Ascending aorta (tissue), 2 donors: ENCODE results near the gene EHBP1L1. TPM values are rescaled to one million over a fixed set of nuclear protein-coding genes. Genes with fewer than 3 reads are reported as not detected.

ENCODE experiments used
- DNase-seq, 2 donors: peaks; one replicate each; pipeline ENCODE4 v3.0.0-alpha.2; 2019; ENCODE audit warnings: low spot score in 2 of 2
- H3K27ac ChIP-seq, 2 donors: fragments of 200-600 bp; sonication (generic); one replicate each; pipeline ENCODE4 v1.5.1; 2016 to 2017; ENCODE audit warnings: mild to moderate bottlenecking in 1 of 2
- H3K27me3 ChIP-seq: fragments of 200-600 bp; sonication (generic); one replicate; pipeline ENCODE4 v1.5.1; 2017
- H3K36me3 ChIP-seq, 2 donors: fragments of 200-600 bp; sonication (generic); one replicate each; pipeline ENCODE4 v1.5.1; 2016
- H3K4me1 ChIP-seq, 2 donors: fragments of 200-600 bp; sonication (generic); one replicate each; pipeline ENCODE4 v1.5.1; 2016 to 2017; ENCODE audit warnings: mild to moderate bottlenecking in 1 of 2
- H3K4me3 ChIP-seq, 2 donors: fragments of 200-600 bp; sonication (generic); one replicate each; pipeline ENCODE4 v1.5.1; 2016 to 2017; ENCODE audit warnings: mild to moderate bottlenecking in 1 of 2
- H3K9me3 ChIP-seq, 2 donors: fragments of 200-600 bp; sonication (generic); one replicate each; pipeline ENCODE4 v1.5.1; 2016
- CTCF ChIP-seq, 3 experiments: fragments of 200-600 bp in 2 of 3; fragments of 450-650 bp in 1 of 3; sonication (generic) in 2 of 3; IDR thresholded peaks; one replicate each; pipeline ENCODE4 v1.5.1; 2016 to 2019; ENCODE audit warnings: antibody characterized with exemption in 3 of 3, mild to moderate bottlenecking in 1 of 3, moderate library complexity in 1 of 3
- intact Hi-C: fragments of 100-400 bp; cut with DNase I; formaldehyde crosslinking; loops from one replicate; pipeline ENCODE4 v1.15.1; 2023
- total RNA-seq: library from RNA; depleted of rRNA; stranded (reverse); fragments of >200 nt; gene quantifications from one replicate; pipeline ENCODE4 v1.1.0, GENCODE V29; 2016

The EHBP1L1 gene
- 418 TPM for total RNA-seq

- peak within 1 kb of the TSS; percentile 96 to 99 for H3K27ac ChIP-seq
- DNase-seq, result peak in 1 of 2 donors; percentile 89
- intact Hi-C loops, result loop anchor here (2.0 kb wide), 2 partner anchors 31 to 157 kb away; no protein-coding TSS in a partner anchor
- no peaks in the 10 kb centered on the region for H3K27me3 ChIP-seq
- H3K4me3 ChIP-seq, result peak within 1 kb of the TSS; percentile 95 to 98
- peaks cover 28 to 44% of the 10 kb centered on the region in 2 donors for H3K4me1 ChIP-seq
- H3K9me3 ChIP-seq, result no peaks in the 10 kb centered on the region
- peaks cover 24 to 27% of the 10 kb centered on the region in 2 donors for H3K36me3 ChIP-seq
- no peak for TF ChIP-seq CTCF (IDR thresholded peaks at IDR 0.05)
These were observed at the start of gene EHBP1L1 for GRCh38 chr11:65575568-65576231. Gene EHBP1L1, plus strand, starts transcription at chr11:65576053. Its CDS starts 250 bp downstream, at chr11:65576303.

- no peak for TF ChIP-seq CTCF (IDR thresholded peaks at IDR 0.05)
- H3K36me3 ChIP-seq, result peaks cover 50 to 51% of the 10 kb centered on the region in 2 donors
- intact Hi-C loops, result loop anchor here (5.0 kb wide), 1 partner anchor 86 kb away; the partner anchor contains the start of gene MAP3K11
- H3K27ac ChIP-seq, result peak overlapping the region in 1 of 2 donors; percentile 21
- peaks cover 16 to 18% of the 10 kb centered on the region in 2 donors for H3K4me1 ChIP-seq
- H3K9me3 ChIP-seq, result no peaks in the 10 kb centered on the region
- no peak for DNase-seq
- H3K27me3 ChIP-seq, result no peaks in the 10 kb centered on the region
- H3K4me3 ChIP-seq, result peak overlapping the region in 1 of 2 donors; percentile 90
These were observed 49.1 kb upstream of the EHBP1L1 start for GRCh38 chr11:65526744-65527143.

GRCh38 chr11:65528819-65529350, 47.0 kb upstream of the EHBP1L1 start:
- no peak for DNase-seq
- no peaks in the 10 kb centered on the region for H3K27me3 ChIP-seq
- peaks cover 67 to 70% of the 10 kb centered on the region in 2 donors for H3K36me3 ChIP-seq
- intact Hi-C loops, result loop anchor here (5.0 kb wide), 1 partner anchor 83 kb away; the partner anchor contains the start of gene MAP3K11
- no peak overlapping the region for H3K27ac ChIP-seq
- no peaks in the 10 kb centered on the region for H3K9me3 ChIP-seq
- no peak for TF ChIP-seq CTCF (IDR thresholded peaks at IDR 0.05)
- peaks cover 16 to 18% of the 10 kb centered on the region in 2 donors for H3K4me1 ChIP-seq
- no peak overlapping the region for H3K4me3 ChIP-seq

- no peaks in the 10 kb centered on the region for H3K27me3 ChIP-seq
- H3K27ac ChIP-seq, result no peak overlapping the region
- peaks cover 67 to 70% of the 10 kb centered on the region in 2 donors for H3K36me3 ChIP-seq
- intact Hi-C loops, result loop anchor here (5.0 kb wide), 1 partner anchor 83 kb away; the partner anchor contains the start of gene MAP3K11
- TF ChIP-seq CTCF (IDR thresholded peaks at IDR 0.05), result no peak
- H3K4me3 ChIP-seq, result no peak overlapping the region
- peaks cover 10 to 12% of the 10 kb centered on the region in 2 donors for H3K4me1 ChIP-seq
- no peaks in the 10 kb centered on the region for H3K9me3 ChIP-seq
- DNase-seq, result no peak
These were observed 46.2 kb upstream of the EHBP1L1 start for GRCh38 chr11:65529475-65530156.

GRCh38 chr11:65530157-65530496, 45.7 kb upstream of the EHBP1L1 start:
- intact Hi-C loops, result no loop called here
- no peaks in the 10 kb centered on the region for H3K27me3 ChIP-seq
- no peaks in the 10 kb centered on the region for H3K9me3 ChIP-seq
- no peak overlapping the region for H3K4me3 ChIP-seq
- peaks cover 68 to 71% of the 10 kb centered on the region in 2 donors for H3K36me3 ChIP-seq
- no peak for TF ChIP-seq CTCF (IDR thresholded peaks at IDR 0.05)
- DNase-seq, result no peak
- H3K27ac ChIP-seq, result no peak overlapping the region
- H3K4me1 ChIP-seq, result peaks cover 10 to 12% of the 10 kb centered on the region in 2 donors
